SKM-1 (cell line): ENCODE results near the gene ZNF568.

Experiments
- DNase-seq: peaks from one replicate; lab custom pipeline; 2025; ENCODE audit not compliant: unreplicated experiment; lab: John Stamatoyannopoulos, UW

Gene ZNF568

GRCh38 chr19:36997843-36998235 lies 81.7 kb downstream of the ZNF568 start:
- DNase-seq = no peak

GRCh38 chr19:36999313-36999712 lies 83.2 kb downstream of the ZNF568 start:
- DNase-seq = no peak

- DNase-seq = no peak
Measured at GRCh38 chr19:37007587-37008220, 91.6 kb downstream of the ZNF568 start.

- no peak for DNase-seq
Measured at GRCh38 chr19:37009871-37010270, 93.7 kb downstream of the ZNF568 start.

GRCh38 chr19:37012093-37012745 lies 96.1 kb downstream of the ZNF568 start:
- DNase-seq = no peak

- no peak for DNase-seq
Measured at GRCh38 chr19:37014456-37014855, 98.3 kb downstream of the ZNF568 start.

- DNase-seq = no peak
Measured at GRCh38 chr19:37045140-37045539, 129.0 kb downstream of the ZNF568 start.
